Lung (tissue), 12 donors: ENCODE results near the gene STT3B. TPM values are rescaled to one million over a fixed set of nuclear protein-coding genes. Genes with fewer than 3 reads are reported as not detected.

Source experiments
- ATAC-seq: fragments of 200-7000 bp; cut with Tn5 transposase; one replicate; pipeline ENCODE4 v1.9.1; 2020; ENCODE audit warnings: moderate number of reproducible peaks; ENCODE audit not compliant: insufficient read depth, low FRiP score
- DNase-seq, 3 donors: peaks; one replicate each; pipeline ENCODE4 v3.0.0-alpha.2; 2013 to 2017
- H3K27ac ChIP-seq, 2 donors: one replicate each; pipeline ENCODE4 v1.5.1; 2013; ENCODE audit warnings: mild to moderate bottlenecking in 2 of 2, moderate library complexity in 2 of 2, control low read depth in 1 of 2, inconsistent platforms in 1 of 2, low read depth in 1 of 2, low read length in 1 of 2
- H3K27me3 ChIP-seq, 3 donors: one replicate each; pipeline ENCODE4 v1.5.1; 2013; ENCODE audit warnings: low read length in 2 of 3; ENCODE audit not compliant: control insufficient read depth in 3 of 3, insufficient read depth in 3 of 3
- H3K36me3 ChIP-seq, 4 donors: one replicate each; pipeline ENCODE4 v1.5.1; 2013; ENCODE audit warnings: low read length in 4 of 4, mild to moderate bottlenecking in 1 of 4, moderate library complexity in 1 of 4; ENCODE audit not compliant: control insufficient read depth in 4 of 4, insufficient read depth in 4 of 4
- H3K4me1 ChIP-seq, 5 donors: one replicate each; pipeline ENCODE4 v1.5.1; 2013; ENCODE audit warnings: low read length in 5 of 5, mild to moderate bottlenecking in 2 of 5, moderate library complexity in 1 of 5; ENCODE audit not compliant: control insufficient read depth in 5 of 5, insufficient read depth in 5 of 5
- H3K4me3 ChIP-seq: one replicate; pipeline ENCODE4 v1.5.1; 2013; ENCODE audit warnings: mild to moderate bottlenecking, control low read depth, moderate library complexity
- H3K9ac ChIP-seq, 2 donors: one replicate each; pipeline ENCODE4 v1.5.1; 2013; ENCODE audit warnings: low read length in 2 of 2, control low read depth in 1 of 2; ENCODE audit not compliant: insufficient read depth in 1 of 2
- H3K9me3 ChIP-seq, 4 donors: one replicate each; pipeline ENCODE4 v1.5.1; 2013; ENCODE audit warnings: low read length in 3 of 4, mild to moderate bottlenecking in 1 of 4, moderate library complexity in 1 of 4; ENCODE audit not compliant: control insufficient read depth in 4 of 4, insufficient read depth in 3 of 4
- CTCF ChIP-seq: IDR thresholded peaks from 2 replicates; pipeline ENCODE4 v1.5.1; 2012; ENCODE audit warnings: mild to moderate bottlenecking; ENCODE audit errors: control extremely low read depth, extremely low read depth
- WGBS, 2 donors: extraction: QIAGEN DNeasy Blood & Tissue Kit; methylation state at CpG; one replicate each; pipeline ENCODE4 v1.1.7; 2013; 5-methylcytosine and 5-hydroxymethylcytosine counted together
- polyA plus RNA-seq, 2 donors: library from polyadenylated mRNA; stranded (reverse); fragments of 200-250 nt; gene quantifications; one replicate each; pipeline ENCODE4 v1.2.1, GENCODE V29; 2013
- total RNA-seq, 2 donors: library from RNA; depleted of rRNA in 1 of 2; stranded (reverse); fragments of >200 nt in 1 of 2; gene quantifications; one replicate each; pipeline ENCODE4 v1.2.1, GENCODE V29; 2014 to 2021
- donor health status: control.
- donor health status: control.
- donor health status: Bipolar disorder and iron deficiency.
- donor health status: healthy.
- donor health status: DM: yes; HTN: yes; CAD: no.

The STT3B gene
- total and polyA plus RNA-seq, 4 donors: 39.3 to 217 (median 85.5) TPM

DNA sequence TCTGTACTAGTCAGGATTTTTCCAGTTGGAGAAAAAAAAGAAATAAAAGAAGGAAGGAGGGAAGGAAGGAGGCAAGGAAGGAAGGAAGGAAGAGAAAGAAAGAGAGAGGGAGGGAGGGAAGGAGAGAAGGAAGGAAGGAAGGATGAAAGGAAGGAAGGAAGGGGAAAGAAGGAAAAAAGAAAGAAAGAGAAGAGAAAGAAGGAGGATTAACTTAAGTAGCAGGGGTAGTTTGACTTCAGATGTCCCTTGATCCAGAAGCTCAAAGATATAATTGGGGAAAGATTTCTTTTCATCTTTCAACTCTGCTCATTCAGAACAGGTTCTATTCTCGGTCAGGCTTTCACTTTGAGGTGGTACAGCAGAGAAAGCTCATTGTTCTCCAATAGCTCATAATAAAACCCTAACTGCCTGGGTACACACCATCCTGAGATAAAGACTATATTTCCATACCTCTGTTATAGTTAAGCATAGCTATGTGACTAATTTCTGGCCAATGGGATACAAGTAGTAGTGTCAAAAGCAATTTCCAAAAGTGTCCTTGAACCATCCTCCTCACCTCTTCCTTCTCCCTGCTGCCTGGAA is 23.5 kb upstream of the STT3B start:
- Histone ChIP-seq H3K36me3 (no peaks in the 10 kb centered on the region), H3K9ac (no peak overlapping the region), H3K27ac (no peak overlapping the region), H3K9me3 (no peaks in the 10 kb centered on the region), H3K4me3 (no peak overlapping the region), H3K4me1 (peaks cover 0 to 6% (median 0%) of the 10 kb centered on the region in 5 donors), H3K27me3 (no peaks in the 10 kb centered on the region)
- ATAC-seq (no peak), DNase-seq (no peak)
- no peak for TF ChIP-seq CTCF
- 85 to 93% methylated on average over 1 of the region's 1 CpG for WGBS, 2 donors

DNA sequence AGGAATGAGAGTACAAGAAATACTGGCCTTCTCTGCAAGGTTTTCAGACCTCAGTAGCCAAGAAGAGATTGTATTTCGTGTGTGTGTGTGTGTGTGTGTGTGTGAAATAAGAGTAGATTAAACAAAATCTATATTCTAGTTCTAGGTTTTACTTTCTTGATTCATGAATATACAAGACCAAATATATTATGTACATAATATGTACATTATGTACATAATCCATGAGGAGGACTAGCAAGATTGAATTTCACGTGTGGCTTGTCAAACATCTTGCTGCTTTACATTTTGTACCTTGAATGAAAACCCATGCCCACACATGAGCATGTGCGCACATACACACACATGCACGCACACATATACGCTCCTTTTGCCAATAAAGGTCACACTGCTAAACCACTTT is 18.2 kb upstream of the STT3B start:
- Histone ChIP-seq H3K27ac (no peak overlapping the region), H3K4me1 (no peaks in the 10 kb centered on the region), H3K36me3 (no peaks in the 10 kb centered on the region), H3K4me3 (no peak overlapping the region), H3K9me3 (no peaks in the 10 kb centered on the region), H3K27me3 (no peaks in the 10 kb centered on the region), H3K9ac (no peak overlapping the region)
- WGBS, 2 donors: 95 to 97% methylated on average over 5 of the region's 5 CpGs
- TF ChIP-seq CTCF: no peak
- no peak for DNase-seq
- ATAC-seq: no peak

DNA sequence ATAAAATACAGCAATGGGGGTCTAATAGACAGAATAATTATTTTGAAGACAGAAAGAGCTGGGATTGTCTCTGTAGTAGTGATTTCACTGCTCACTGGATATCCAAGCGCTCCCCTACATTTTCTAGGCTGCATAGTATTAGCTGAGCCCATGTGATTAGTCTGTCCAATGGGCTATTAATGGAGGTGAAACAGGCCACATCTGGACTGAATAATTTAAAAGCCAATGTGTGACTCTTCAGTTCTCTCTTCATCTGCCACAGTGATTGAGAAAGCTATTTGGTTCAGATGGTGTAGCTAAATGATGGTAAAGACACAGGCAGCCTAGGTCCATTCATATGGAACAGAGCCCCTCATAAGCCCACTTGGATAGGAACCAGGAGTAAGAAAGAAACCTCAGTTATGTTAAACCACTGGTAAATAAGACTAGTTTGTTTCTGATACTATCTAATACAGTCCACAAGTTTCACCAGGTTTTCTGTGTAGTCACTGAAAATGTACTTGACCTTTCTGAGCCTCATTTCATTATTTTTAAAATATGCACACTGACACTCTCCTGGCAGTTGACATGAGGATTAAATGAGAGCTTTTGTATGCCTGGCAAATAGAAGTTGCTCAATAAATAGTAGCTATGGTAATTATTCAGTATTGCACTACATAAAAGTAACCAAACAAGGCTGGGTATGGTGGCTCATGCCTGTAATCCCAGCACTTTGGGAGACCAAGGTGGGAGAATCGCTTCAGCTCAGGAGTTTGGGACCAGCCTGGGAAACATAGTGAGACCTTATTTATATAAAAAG is 17.0 kb upstream of the STT3B start:
- Histone ChIP-seq H3K36me3 (no peaks in the 10 kb centered on the region), H3K27me3 (no peaks in the 10 kb centered on the region), H3K27ac (no peak overlapping the region), H3K4me3 (no peak overlapping the region), H3K4me1 (no peaks in the 10 kb centered on the region), H3K9ac (no peak overlapping the region), H3K9me3 (no peaks in the 10 kb centered on the region)
- TF ChIP-seq CTCF: no peak
- WGBS, 2 donors: 97 to 98% methylated on average over 2 of the region's 2 CpGs
- ATAC-seq: no peak
- no peak for DNase-seq
